Psoas muscle (tissue), 8 donors: ENCODE data around the gene LYSMD3. TPM values are rescaled to one million over a fixed set of nuclear protein-coding genes. Genes with fewer than 3 reads are reported as not detected.

ENCODE experiments used
- ATAC-seq, 4 donors: fragments of 200-7000 bp; cut with Tn5 transposase; one replicate each; pipeline ENCODE4 v1.9.1; 2020; ENCODE audit warnings: moderate library complexity in 3 of 4, mild to moderate bottlenecking in 2 of 4
- DNase-seq, 2 donors: peaks; one replicate each; pipeline ENCODE4 v3.0.0-alpha.2; 2020
- H3K27ac ChIP-seq: fragments of 200-600 bp; one replicate; pipeline ENCODE4 v1.8.0; 2022
- H3K27me3 ChIP-seq, 3 donors: fragments of 200-600 bp in 1 of 3; one replicate each; pipeline versions ENCODE4 v1.6.1 to v1.8.0; 2013 to 2022; ENCODE audit warnings: low read length in 2 of 3, mild to moderate bottlenecking in 2 of 3, moderate library complexity in 1 of 3; ENCODE audit not compliant: insufficient read depth in 3 of 3
- H3K36me3 ChIP-seq, 2 donors: fragments of 200-600 bp in 1 of 2; one replicate each; pipeline versions ENCODE4 v1.6.1 to v1.8.0; 2013 to 2022; ENCODE audit warnings: low read depth in 1 of 2, mild to moderate bottlenecking in 1 of 2, moderate library complexity in 1 of 2; ENCODE audit not compliant: insufficient read depth in 1 of 2
- H3K4me1 ChIP-seq: fragments of 200-600 bp; one replicate; pipeline ENCODE4 v1.8.0; 2022
- H3K4me3 ChIP-seq: fragments of 200-600 bp; one replicate; pipeline ENCODE4 v1.8.0; 2022; ENCODE audit warnings: mild to moderate bottlenecking
- H3K9me3 ChIP-seq: fragments of 200-600 bp; one replicate; pipeline ENCODE4 v1.8.0; 2022
- CTCF ChIP-seq: fragments of 200-600 bp; IDR thresholded peaks from one replicate; pipeline ENCODE4 v1.8.0; 2022; ENCODE audit warnings: antibody characterized with exemption
- WGBS, 3 donors: extraction: QIAGEN DNeasy Blood & Tissue Kit; methylation state at CpG; one replicate each; pipeline versions ENCODE4 v1.1.6 to v1.1.7; 2013; 5-methylcytosine and 5-hydroxymethylcytosine counted together
- intact Hi-C, 2 donors: fragments of 100-400 bp; cut with DNase I; formaldehyde crosslinking; loops; one replicate each; pipeline versions ENCODE4 v1.11.0 to v1.14.2; 2022
- polyA plus RNA-seq, 3 donors: library from polyadenylated mRNA; stranded (reverse); fragments of 200-250 nt; gene quantifications; one replicate each; pipeline ENCODE4 v1.2.3, GENCODE V29; 2013
- total RNA-seq, 4 donors: library from RNA; stranded (reverse); fragmentation: NEBNext Ultra II Directional in 2 of 4; extraction: Animal tissue kit (Norgen Biotek cat#: 25700) in 2 of 4; gene quantifications; one replicate each; pipeline versions ENCODE4 v1.2.1 to v1.2.4, GENCODE V29; 2021 to 2023
- donor health status: healthy with polysubstance abuse.
- donor health status: DM: no; HTN: no; CAD: no; lungs with moderate emphysema.
- donor health status: Bipolar disorder and iron deficiency.
- donor health status: healthy.
- donor health status: DM: yes; HTN: yes; CAD: no.
- donor health status: DM: no; HTN: no; CAD: no.
- donor health status: DM: no; HTN: no; CAD: no.
- donor health status: DM: yes; HTN: yes; CAD: no.

LYSMD3 gene
- total and polyA plus RNA-seq, 7 donors, result 8.9 to 21.3 (median 14.1) TPM

GRCh38 chr5:90569084-90569483 lies 39.7 kb upstream of the LYSMD3 start:
- Histone ChIP-seq H3K9me3 (no peaks in the 10 kb centered on the region), H3K27ac (no peak overlapping the region), H3K4me1 (no peaks in the 10 kb centered on the region), H3K4me3 (no peak overlapping the region), H3K36me3 (no peaks in the 10 kb centered on the region), H3K27me3 (peaks cover 0 to 2% (median 0%) of the 10 kb centered on the region in 3 donors)
- no peak for DNase-seq
- 80 to 96% (median 85%) methylated on average over 1 of the region's 1 CpG for WGBS, 3 donors
- intact Hi-C loops, result no loop called here
- no peak for ATAC-seq
- no peak for TF ChIP-seq CTCF

GRCh38 chr5:90565491-90565890 lies 36.1 kb upstream of the LYSMD3 start:
- no peak overlapping the region for H3K4me3 ChIP-seq
- ATAC-seq, result no peak
- 89 to 94% (median 89%) methylated on average over 3 of the region's 3 CpGs for WGBS, 3 donors
- DNase-seq, result no peak
- no peaks in the 10 kb centered on the region for H3K4me1 ChIP-seq
- H3K27me3 ChIP-seq, result peaks cover 0 to 7% (median 3%) of the 10 kb centered on the region in 3 donors
- H3K36me3 ChIP-seq, result no peaks in the 10 kb centered on the region
- H3K9me3 ChIP-seq, result no peaks in the 10 kb centered on the region
- no peak for TF ChIP-seq CTCF
- intact Hi-C loops, result no loop called here
- H3K27ac ChIP-seq, result no peak overlapping the region

GRCh38 chr5:90563108-90563507 lies 33.7 kb upstream of the LYSMD3 start:
- H3K27me3 ChIP-seq, result peaks cover 3 to 31% (median 9%) of the 10 kb centered on the region in 3 donors
- intact Hi-C loops, result no loop called here
- no peak overlapping the region for H3K27ac ChIP-seq

GRCh38 chr5:90562341-90562740 lies 33.0 kb upstream of the LYSMD3 start:
- Histone ChIP-seq H3K36me3 (no peaks in the 10 kb centered on the region), H3K4me3 (no peak overlapping the region), H3K27ac (no peak overlapping the region), H3K27me3 (peaks cover 3 to 39% (median 14%) of the 10 kb centered on the region in 3 donors), H3K9me3 (no peaks in the 10 kb centered on the region), H3K4me1 (peaks cover 6% of the 10 kb centered on the region)
- 47 to 58% (median 51%) methylated on average over 5 of the region's 5 CpGs for WGBS, 3 donors
- ATAC-seq, result no peak
- DNase-seq, result no peak
- intact Hi-C loops, result no loop called here
- no peak for TF ChIP-seq CTCF

More at GRCh38 chr5:90563108-90563507, 33.7 kb upstream of the LYSMD3 start:
- no peak for TF ChIP-seq CTCF
- Histone ChIP-seq H3K4me3 (no peak overlapping the region), H3K4me1 (peaks cover 6% of the 10 kb centered on the region), H3K9me3 (no peaks in the 10 kb centered on the region), H3K36me3 (no peaks in the 10 kb centered on the region)
- WGBS, 3 donors, result 25 to 50% (median 30%) methylated on average over 1 of the region's 1 CpG
- DNase-seq, result no peak
- ATAC-seq, result no peak

GRCh38 chr5:90561766-90562165 lies 32.4 kb upstream of the LYSMD3 start:
- intact Hi-C loops, result no loop called here
- peaks cover 6% of the 10 kb centered on the region for H3K4me1 ChIP-seq
- no peak overlapping the region for H3K27ac ChIP-seq
- TF ChIP-seq CTCF, result no peak
- H3K36me3 ChIP-seq, result no peaks in the 10 kb centered on the region
- WGBS, 3 donors, result 70 to 78% (median 74%) methylated on average over 1 of the region's 1 CpG
- ATAC-seq, result no peak
- no peaks in the 10 kb centered on the region for H3K9me3 ChIP-seq
- no peak overlapping the region for H3K4me3 ChIP-seq
- H3K27me3 ChIP-seq, result peaks cover 3 to 44% (median 15%) of the 10 kb centered on the region in 3 donors
- DNase-seq, result no peak
